Gastroesophageal sphincter (tissue), 3 donors: ENCODE measurements around the gene ZNF726.
"Not testable (repeated sequence)": the region's sequence is repeated elsewhere in the genome, so short reads cannot be mapped to it uniquely, and the experiment has no call there.

ENCODE experiments used
- CTCF ChIP-seq, 4 experiments: fragments of 200-600 bp in 2 of 4; fragments of 450-650 bp in 2 of 4; sonication (generic) in 1 of 4; IDR thresholded peaks; one replicate each; pipeline ENCODE4 v1.5.1; 2017 to 2019; ENCODE audit warnings: antibody characterized with exemption in 4 of 4, mild to moderate bottlenecking in 2 of 4, moderate library complexity in 2 of 4
- EP300 ChIP-seq: sonication (generic); formaldehyde crosslinking; IDR thresholded peaks from one replicate; pipeline ENCODE4 v1.6.1; 2017; ENCODE audit warnings: antibody characterized with exemption, mild to moderate bottlenecking

GRCh38 chr19:23937031-23937430, 22.3 kb downstream of the ZNF726 start:
- not testable (repeated sequence) for TF ChIP-seq CTCF (IDR thresholded peaks at IDR 0.05); EP300
